Kasumi-1 (cell line): ENCODE measurements around the gene MIEF1.

Source experiments
- DNase-seq, 2 experiments: peaks; one replicate each; lab custom pipeline; 2025; lab: John Stamatoyannopoulos, UW

The MIEF1 gene

DNA sequence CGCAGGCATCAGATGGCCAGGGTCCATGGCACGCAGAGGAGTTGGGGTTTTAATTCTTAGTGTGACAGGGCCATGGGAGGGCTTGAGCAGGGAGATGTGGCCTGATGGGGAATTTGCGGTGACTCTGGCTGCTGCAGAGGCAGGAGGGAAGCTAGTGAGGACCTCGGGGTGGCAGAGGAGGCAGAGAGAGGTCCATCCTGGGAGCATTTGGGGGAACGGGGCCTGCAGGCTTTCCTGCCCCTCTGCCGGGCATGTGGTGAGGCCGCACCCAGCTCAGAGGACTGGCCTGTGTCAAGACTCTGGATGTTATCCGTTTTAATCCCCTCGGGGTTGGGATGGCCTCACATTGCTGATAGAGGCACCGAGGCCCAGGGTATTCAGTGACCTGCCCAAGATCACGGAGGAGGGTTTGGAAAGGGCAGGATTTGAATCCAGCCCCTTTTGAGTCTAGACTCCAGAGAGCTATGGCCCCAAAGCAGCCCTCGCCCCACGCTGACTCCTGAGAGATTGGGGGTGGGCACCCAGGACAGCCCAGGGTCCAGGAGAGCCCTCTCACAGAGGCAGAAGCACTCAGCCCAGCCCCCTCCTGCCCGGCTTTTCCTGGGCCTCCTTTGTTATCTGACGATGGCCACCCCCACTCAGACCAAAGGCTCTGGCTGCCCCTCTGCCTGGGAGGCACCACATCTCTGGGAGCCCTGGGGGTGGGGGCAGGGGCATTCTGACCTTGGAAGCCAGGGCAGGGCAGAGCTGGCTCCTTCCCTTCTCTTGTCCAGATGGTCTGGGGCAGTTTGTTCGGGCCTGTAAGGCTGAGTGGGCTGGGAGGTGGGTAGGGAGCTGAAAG is 31.4 kb upstream of the MIEF1 start:
- DNase-seq = no peak

GRCh38 chr22:39471381-39472141 is 30.5 kb upstream of the MIEF1 start:
- DNase-seq = peak in 1 of 2 experiments; percentile 4

- no peak for DNase-seq
Measured at GRCh38 chr22:39472570-39473556, 29.2 kb upstream of the MIEF1 start.

- no peak for DNase-seq
Measured at GRCh38 chr22:39473851-39474250, 28.2 kb upstream of the MIEF1 start.

DNA sequence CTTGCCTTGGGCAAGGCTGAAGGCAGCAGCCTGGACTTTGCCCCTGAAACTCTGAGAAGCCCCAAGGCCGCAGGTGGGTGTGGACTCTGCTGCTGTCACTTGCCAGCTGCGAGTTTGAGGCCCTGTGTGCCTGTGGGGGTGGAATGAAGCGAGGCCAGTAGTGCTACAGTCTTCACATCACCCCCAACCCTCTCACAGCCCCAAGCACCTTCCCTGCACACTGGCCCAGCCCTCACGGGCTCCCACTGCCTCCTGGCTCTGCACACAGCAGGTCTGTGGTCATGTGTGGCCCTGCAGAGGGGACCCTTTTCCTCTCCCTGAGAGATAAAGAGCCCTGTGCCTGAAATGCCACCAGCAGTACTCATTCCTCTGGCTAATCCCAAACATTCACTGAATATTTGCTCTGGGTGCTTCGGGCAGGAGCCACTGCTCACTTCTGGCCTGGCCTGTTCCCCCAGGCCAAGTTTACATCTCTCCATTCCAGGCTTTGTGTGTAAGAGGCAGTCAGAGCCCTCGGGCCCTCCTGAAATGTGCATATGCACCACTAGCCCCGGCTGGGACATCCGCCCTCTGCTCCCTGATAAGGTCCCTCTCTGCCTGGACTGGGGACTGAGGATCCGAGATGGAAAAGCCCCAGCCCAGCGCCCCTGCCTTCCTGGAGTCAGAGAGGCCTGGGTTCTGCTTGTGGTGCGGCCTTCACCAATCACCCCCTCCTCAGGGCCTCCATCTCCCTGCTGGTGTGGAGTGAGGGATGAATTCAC is 27.6 kb upstream of the MIEF1 start:
- DNase-seq = no peak

DNA sequence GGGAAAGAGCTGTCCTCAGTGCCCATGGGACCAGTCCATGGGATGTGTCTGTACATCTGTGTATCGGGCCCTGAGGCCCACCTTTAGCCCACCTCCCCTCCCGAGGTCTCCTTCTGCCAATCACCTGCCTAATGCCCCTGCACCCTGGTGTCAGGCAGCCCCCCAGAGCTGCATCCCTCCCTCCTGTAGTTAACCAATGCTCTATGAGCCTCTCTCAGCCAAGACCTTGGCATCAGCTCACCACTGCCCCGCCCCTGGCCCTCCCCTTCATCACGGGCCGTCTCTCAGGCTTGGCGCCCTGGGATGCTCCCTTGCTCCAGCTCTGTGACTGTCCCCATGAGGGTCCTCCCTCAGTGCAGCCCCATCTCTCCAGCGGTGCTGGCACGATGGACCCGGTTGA is 26.8 kb upstream of the MIEF1 start:
- no peak for DNase-seq

GRCh38 chr22:39475902-39476301 is 26.2 kb upstream of the MIEF1 start:
- no peak for DNase-seq

- DNase-seq = no peak
Measured at GRCh38 chr22:39476664-39477063, 25.4 kb upstream of the MIEF1 start.

DNA sequence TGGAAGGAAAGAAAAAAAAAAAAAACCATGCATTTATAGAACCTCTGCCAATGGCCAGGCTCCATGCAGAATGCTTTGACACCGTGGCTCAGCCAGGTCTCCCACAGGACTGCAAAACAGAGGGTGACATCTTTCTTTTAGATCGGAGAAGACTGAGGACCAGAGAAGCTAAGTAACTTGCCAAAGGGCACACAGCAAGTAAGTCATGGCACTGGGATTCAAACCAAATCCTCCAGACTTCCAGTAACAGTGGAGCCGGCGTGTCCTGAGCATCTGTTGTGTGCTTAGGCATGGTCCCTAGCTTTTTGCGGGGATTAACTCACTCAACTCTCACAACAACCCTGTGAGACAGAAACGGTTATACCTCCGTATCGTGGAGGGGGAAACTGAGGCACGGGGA is 24.5 kb upstream of the MIEF1 start:
- no peak for DNase-seq

- DNase-seq = no peak
Measured at GRCh38 chr22:39478441-39478850, 23.6 kb upstream of the MIEF1 start.

DNA sequence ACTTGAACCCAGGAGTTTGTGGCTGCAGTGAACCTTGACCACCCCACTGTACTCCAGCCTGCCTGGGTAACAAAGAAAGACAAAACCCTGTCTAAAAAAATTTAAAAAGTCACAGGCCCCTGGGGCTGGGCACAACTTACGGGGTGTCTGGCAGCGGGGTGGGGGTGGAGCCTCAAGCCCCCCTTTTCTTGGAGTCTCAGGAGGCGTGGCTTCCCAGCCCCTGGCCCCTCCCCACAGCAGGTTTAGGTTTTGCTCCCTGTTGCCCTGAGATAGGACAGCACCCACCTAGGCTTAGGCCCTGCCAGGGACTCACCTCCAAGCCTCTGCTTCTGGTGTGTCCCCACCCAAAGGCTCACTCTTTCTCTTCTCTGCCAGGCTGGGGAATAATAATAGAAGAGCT is 22.8 kb upstream of the MIEF1 start:
- no peak for DNase-seq

- no peak for DNase-seq
Measured at GRCh38 chr22:39480557-39480956, 21.5 kb upstream of the MIEF1 start.

DNA sequence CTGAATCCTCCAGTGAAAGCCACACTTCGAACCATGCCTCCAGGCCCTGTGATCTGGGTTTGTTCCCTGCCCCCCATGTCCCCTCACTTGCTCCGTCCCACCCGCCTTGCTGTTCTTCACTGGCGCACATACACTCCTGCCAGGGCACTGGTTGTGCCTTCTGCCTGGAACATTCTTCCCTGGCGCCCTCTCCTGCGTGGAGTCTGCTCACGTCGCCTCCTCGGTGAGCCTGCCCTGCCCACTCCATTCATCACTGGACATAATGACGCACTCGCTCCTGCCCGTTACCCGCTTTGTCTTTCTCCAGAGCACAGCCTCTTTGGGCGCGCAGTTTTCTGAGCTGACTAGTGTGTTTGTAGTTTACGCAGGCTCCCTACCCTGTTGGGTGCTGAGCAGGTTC is 21.0 kb upstream of the MIEF1 start:
- no peak for DNase-seq

DNA sequence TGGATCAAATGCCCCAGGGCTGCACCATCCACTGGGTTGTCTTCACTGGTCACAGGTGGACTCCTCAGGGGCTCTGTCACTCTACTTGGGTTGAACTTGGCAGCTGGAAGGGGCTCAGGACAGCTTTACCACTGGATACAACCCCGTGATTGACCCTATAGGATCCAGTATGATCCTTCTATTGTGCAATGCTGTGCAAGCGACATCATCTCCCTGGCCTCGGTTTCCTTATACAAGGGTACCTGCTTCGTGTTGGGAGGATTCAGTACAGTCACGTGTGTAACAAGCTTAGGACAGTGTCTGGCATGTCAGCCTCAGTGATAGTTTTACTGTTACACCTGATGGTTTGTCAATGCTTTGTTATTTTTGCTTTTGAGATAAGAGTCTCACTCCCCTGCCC is 20.5 kb upstream of the MIEF1 start:
- no peak for DNase-seq

DNA sequence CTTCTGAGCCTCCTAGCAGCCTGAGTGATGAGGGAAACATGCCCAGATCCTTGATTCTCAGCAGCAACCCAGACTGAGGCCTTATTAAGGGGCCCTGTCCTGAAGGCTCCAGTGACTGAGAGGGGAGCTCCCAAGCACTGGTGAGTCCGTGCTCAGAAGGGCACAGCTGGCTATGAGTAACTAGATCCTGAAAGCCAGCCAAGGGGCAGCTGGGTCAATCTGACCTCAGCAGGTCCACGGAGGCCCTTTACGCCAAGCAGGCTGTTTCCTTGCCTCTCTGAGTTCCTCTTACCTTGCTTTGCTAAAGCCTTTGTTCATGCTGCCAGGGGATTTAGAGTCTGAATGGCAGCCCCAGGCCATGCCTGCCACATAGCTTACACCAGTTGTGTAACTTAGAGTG is 19.3 kb upstream of the MIEF1 start:
- DNase-seq = no peak

GRCh38 chr22:39486951-39487825 is 14.9 kb upstream of the MIEF1 start:
- no peak for DNase-seq

GRCh38 chr22:39487826-39488520 is 14.1 kb upstream of the MIEF1 start:
- DNase-seq = no peak

GRCh38 chr22:39488563-39489083 is 13.5 kb upstream of the MIEF1 start:
- DNase-seq = no peak
